NCI-H748 (cell line): ENCODE data around the gene AMOTL1.
A peak's percentile ranks its signal among the peaks of the same experiment; 100 is the strongest.

Experiments
- DNase-seq: peaks from one replicate; lab custom pipeline; 2025; ENCODE audit not compliant: unreplicated experiment; lab: John Stamatoyannopoulos, UW

The AMOTL1 gene

GRCh38 chr11:94767701-94768601, at the start of gene AMOTL1:
TSS of gene AMOTL1 (plus strand) at chr11:94768356. CDS start at chr11:94768512, 156 bp downstream.
- DNase-seq = peak; percentile 90

GRCh38 chr11:94719876-94720275, 48.3 kb upstream of the AMOTL1 start:
- no peak for DNase-seq

GRCh38 chr11:94721565-94722292, 46.4 kb upstream of the AMOTL1 start:
- DNase-seq = no peak

GRCh38 chr11:94722735-94723134, 45.4 kb upstream of the AMOTL1 start:
- DNase-seq = no peak

- no peak for DNase-seq
These were observed 43.1 kb upstream of the AMOTL1 start for GRCh38 chr11:94725097-94725496.

- no peak for DNase-seq
These were observed 40.3 kb upstream of the AMOTL1 start for GRCh38 chr11:94727819-94728218.

- DNase-seq = no peak
These were observed 39.6 kb upstream of the AMOTL1 start for GRCh38 chr11:94728541-94728940.

- DNase-seq = no peak
These were observed 39.0 kb upstream of the AMOTL1 start for GRCh38 chr11:94728966-94729751.

- no peak for DNase-seq
These were observed 38.0 kb upstream of the AMOTL1 start for GRCh38 chr11:94730153-94730552.

GRCh38 chr11:94731880-94732601, 36.1 kb upstream of the AMOTL1 start:
- no peak for DNase-seq

- peak; percentile 23 for DNase-seq
These were observed 35.4 kb upstream of the AMOTL1 start for GRCh38 chr11:94732617-94733281.

GRCh38 chr11:94734563-94735275, 33.4 kb upstream of the AMOTL1 start:
- DNase-seq = no peak

GRCh38 chr11:94735907-94736306, 32.2 kb upstream of the AMOTL1 start:
- no peak for DNase-seq

- DNase-seq = no peak
These were observed 31.0 kb upstream of the AMOTL1 start for GRCh38 chr11:94737171-94737611.

- DNase-seq = no peak
These were observed 29.4 kb upstream of the AMOTL1 start for GRCh38 chr11:94738746-94739145.

- DNase-seq = peak; percentile 53
These were observed 28.8 kb upstream of the AMOTL1 start for GRCh38 chr11:94739331-94739730.

- peak; percentile 80 for DNase-seq
These were observed 27.8 kb upstream of the AMOTL1 start for GRCh38 chr11:94740083-94741021.

GRCh38 chr11:94741022-94741679, 27.0 kb upstream of the AMOTL1 start:
- peak; percentile 68 for DNase-seq
